ENCODE results near the gene GAREM1. TPM values are rescaled to one million over a fixed set of nuclear protein-coding genes. Genes with fewer than 3 reads are reported as not detected.

The GAREM1 gene
- total RNA-seq, 1 donor from 2014 or later = 10.0 TPM

DNA sequence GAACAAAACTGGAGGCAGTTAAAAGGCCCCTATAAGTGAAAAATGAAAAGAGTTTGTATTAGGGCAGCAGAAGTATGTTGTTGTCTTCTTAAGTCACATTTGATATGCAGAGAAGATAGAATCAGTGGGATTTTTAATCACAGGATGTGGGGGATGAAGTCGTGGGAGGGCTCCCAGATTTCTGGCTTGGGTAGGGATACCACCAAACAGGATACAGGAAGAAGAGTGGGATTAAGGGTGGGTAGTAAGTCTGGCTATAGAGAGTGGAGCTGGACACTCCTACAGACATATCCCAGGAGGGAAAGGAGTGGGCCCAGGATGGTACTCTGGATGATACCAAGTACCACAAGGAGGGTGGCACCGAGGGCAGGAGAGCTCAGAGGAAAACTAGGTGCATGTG is 99.3 kb downstream of the GAREM1 start:
- no peak overlapping the region for H3K4me3 ChIP-seq (ENCODE audit: low read depth, low read length)
- DNase-seq (ENCODE audit: low read depth) (no peak), FAIRE-seq (no peak)
- H3K27me3 ChIP-seq (ENCODE audit: control insufficient read depth, insufficient read depth, low read length) = no peaks in the 10 kb centered on the region
- TF ChIP-seq, protein P1, sequence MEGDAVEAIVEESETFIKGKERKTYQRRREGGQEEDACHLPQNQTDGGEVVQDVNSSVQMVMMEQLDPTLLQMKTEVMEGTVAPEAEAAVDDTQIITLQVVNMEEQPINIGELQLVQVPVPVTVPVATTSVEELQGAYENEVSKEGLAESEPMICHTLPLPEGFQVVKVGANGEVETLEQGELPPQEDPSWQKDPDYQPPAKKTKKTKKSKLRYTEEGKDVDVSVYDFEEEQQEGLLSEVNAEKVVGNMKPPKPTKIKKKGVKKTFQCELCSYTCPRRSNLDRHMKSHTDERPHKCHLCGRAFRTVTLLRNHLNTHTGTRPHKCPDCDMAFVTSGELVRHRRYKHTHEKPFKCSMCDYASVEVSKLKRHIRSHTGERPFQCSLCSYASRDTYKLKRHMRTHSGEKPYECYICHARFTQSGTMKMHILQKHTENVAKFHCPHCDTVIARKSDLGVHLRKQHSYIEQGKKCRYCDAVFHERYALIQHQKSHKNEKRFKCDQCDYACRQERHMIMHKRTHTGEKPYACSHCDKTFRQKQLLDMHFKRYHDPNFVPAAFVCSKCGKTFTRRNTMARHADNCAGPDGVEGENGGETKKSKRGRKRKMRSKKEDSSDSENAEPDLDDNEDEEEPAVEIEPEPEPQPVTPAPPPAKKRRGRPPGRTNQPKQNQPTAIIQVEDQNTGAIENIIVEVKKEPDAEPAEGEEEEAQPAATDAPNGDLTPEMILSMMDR (IDR thresholded peaks at IDR 0.05; ENCODE audit: insufficient read depth, low read length, severe bottlenecking) = no peak
- H3K36me3 ChIP-seq (ENCODE audit: control insufficient read depth, insufficient read depth, low read length) = no peaks in the 10 kb centered on the region

DNA sequence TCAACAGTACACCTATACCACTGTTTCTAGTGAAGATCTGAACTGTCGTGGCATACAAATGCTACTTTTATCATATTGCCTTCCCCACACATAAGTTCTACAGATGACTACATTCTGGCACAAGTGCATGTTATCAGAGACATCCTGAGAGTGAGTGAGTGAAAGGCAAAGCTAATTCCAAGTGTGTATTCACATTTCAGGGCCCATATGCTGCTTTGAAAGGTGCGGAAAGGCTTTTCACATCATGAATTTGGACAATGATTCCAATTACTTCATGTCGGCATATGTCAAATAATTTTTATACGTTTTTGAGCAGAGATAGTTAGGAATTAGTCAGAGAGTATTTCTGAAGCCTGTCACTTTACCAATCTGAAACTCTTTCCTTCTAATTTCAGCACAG is 101.7 kb downstream of the GAREM1 start:
- no peak for FAIRE-seq
- TF ChIP-seq, protein P1 (IDR thresholded peaks at IDR 0.05; ENCODE audit: insufficient read depth, low read length, severe bottlenecking) = no peak

GRCh38 chr18:32368170-32368569 is 102.5 kb downstream of the GAREM1 start:
- DNase-seq (ENCODE audit: low read depth) = peak; percentile 87
- Histone ChIP-seq H3K27me3 (ENCODE audit: control insufficient read depth, insufficient read depth, low read length) (no peaks in the 10 kb centered on the region), H3K4me3 (ENCODE audit: low read depth, low read length) (no peak overlapping the region), H3K36me3 (ENCODE audit: control insufficient read depth, insufficient read depth, low read length) (no peaks in the 10 kb centered on the region)
- TF ChIP-seq, protein P1 (IDR thresholded peaks at IDR 0.05; ENCODE audit: insufficient read depth, low read length, severe bottlenecking) = no peak
- FAIRE-seq = no peak

More for the DNA sequence above, 101.7 kb downstream of the GAREM1 start:
- Histone ChIP-seq H3K4me3 (ENCODE audit: low read depth, low read length) (no peak overlapping the region), H3K27me3 (ENCODE audit: control insufficient read depth, insufficient read depth, low read length) (no peaks in the 10 kb centered on the region), H3K36me3 (ENCODE audit: control insufficient read depth, insufficient read depth, low read length) (no peaks in the 10 kb centered on the region)
- DNase-seq (ENCODE audit: low read depth) = no peak

GRCh38 chr18:32366586-32367538 is 103.8 kb downstream of the GAREM1 start:
- FAIRE-seq = no peak

GRCh38 chr18:32362484-32362883 is 108.2 kb downstream of the GAREM1 start:
- Histone ChIP-seq H3K36me3 (ENCODE audit: control insufficient read depth, insufficient read depth, low read length) (no peaks in the 10 kb centered on the region), H3K4me3 (ENCODE audit: low read depth, low read length) (no peak overlapping the region), H3K27me3 (ENCODE audit: control insufficient read depth, insufficient read depth, low read length) (no peaks in the 10 kb centered on the region)
- DNase-seq (ENCODE audit: low read depth) (peak; percentile 77), FAIRE-seq (no peak)
- TF ChIP-seq, protein P1 (IDR thresholded peaks at IDR 0.05; ENCODE audit: insufficient read depth, low read length, severe bottlenecking) = no peak

More at GRCh38 chr18:32366586-32367538, 103.8 kb downstream of the GAREM1 start:
- H3K27me3 ChIP-seq (ENCODE audit: control insufficient read depth, insufficient read depth, low read length) = no peaks in the 10 kb centered on the region
- no peak overlapping the region for H3K4me3 ChIP-seq (ENCODE audit: low read depth, low read length)
- DNase-seq (ENCODE audit: low read depth) = peak; percentile 51
- TF ChIP-seq, protein P1 (IDR thresholded peaks at IDR 0.05; ENCODE audit: insufficient read depth, low read length, severe bottlenecking) = no peak
- H3K36me3 ChIP-seq (ENCODE audit: control insufficient read depth, insufficient read depth, low read length) = no peaks in the 10 kb centered on the region
